Measurements from ENCODE around the gene RASGRP4.

- TF ChIP-seq CTCF (IDR thresholded peaks at IDR 0.05) (no peak), POLR2AphosphoS5 (IDR thresholded peaks at IDR 0.05; ENCODE audit: low read depth, low read length) (no peak), REST (IDR thresholded peaks at IDR 0.05; ENCODE audit: insufficient read depth in 1 of 2, low read depth in 2 of 2, low read length in 1 of 2) (no peak), SIN3A (IDR thresholded peaks at IDR 0.05; ENCODE audit: borderline replicate concordance, insufficient read depth, low read depth, low read length) (no peak)
Measured at GRCh38 chr19:38434549-38435051, 8.6 kb upstream of the RASGRP4 start.
